Hematopoietic multipotent progenitor cell treated with erythropoietin and hydrocortisone succinate and interleukin-3 and kit ligand, for 8 days (in vitro differentiated cells): Measurements from ENCODE around the gene B3GNT7.
"Not testable (repeated sequence)": the region's sequence is repeated elsewhere in the genome, so short reads cannot be mapped to it uniquely, and the experiment has no call there.

Source experiments
- DNase-seq: peaks from one replicate; pipeline ENCODE4 v3.0.0-alpha.2; 2015

The B3GNT7 gene

DNA sequence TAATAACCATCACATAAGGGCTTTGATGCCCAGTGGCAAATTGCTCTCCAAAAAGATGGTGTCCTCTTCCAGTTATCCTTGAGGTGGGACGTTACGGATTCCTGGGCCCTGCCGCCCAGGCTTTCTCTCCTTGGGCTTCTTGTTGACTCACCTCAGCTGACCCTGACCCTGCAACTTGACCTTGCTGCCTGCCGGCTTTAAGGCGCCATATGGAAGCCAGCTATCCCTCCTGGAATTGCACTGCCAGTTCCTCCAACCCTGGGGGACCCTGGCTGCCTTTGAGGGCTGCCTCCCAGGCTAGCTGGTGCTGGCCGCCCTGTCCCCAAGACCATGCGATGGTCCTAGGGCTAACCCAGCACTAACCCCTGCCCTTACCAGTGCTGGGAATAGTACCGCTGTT, 28.3 kb upstream of the B3GNT7 start:
- no peak for DNase-seq

DNA sequence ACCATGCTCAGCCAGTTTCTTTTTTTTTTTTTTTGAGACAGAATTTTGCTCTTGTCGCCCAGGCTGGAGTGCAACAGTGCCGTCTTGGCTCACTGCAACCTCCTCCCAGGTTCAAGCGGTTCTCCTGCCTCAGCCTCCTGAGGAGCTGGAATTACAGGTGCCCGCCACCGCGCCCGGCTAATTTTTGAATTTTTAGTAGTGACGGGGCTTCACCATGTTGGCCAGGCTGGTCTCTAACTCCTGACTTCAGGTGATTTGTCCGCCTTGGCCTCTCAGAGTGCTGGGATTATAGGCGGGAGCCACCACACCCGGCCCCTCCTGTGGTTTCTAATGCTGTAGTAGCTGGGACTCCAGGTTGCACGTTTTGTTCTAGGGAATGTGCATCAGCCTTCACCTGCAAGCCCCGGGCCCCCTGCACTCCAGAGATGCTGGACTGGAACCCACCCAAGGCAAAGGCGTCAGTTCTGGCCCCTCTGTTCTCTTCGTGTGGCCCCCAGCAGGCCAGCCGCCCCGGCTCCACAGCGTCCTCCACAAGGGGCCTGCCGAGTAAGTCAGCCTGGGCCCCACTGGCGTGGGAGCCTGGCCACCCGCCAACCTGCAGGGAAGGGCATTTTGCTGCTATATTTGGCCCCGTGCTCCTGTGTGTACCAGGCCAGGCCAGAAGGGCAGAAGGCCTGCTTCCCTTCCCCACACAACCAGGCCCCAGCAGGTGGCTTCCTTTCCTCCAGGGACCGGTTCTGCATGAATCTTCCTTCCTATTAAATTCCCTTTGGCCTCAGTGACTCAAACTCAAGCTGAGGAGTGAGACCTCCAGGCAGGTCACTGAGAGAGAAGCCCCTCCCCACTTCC, 25.7 kb upstream of the B3GNT7 start:
- no peak for DNase-seq

DNA sequence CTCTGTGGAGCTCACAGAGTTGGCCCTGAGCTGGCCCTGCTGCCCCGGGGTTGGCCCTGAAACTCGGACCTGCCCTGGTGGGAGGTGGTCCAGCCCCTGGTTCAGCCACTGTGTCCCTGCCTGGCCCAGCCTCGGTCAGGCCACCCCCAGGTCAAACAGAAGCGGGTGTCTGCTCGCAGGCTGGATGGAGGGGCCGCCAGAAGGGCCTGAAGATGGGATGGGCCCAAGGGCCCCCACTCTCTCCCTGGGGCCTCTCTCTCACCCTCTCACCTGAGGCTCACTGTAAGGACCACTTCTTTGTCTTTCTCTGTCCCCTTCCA, 25.1 kb upstream of the B3GNT7 start:
- no peak for DNase-seq

- no peak for DNase-seq
Observed at GRCh38 chr2:231370749-231371429, 24.6 kb upstream of the B3GNT7 start.

DNA sequence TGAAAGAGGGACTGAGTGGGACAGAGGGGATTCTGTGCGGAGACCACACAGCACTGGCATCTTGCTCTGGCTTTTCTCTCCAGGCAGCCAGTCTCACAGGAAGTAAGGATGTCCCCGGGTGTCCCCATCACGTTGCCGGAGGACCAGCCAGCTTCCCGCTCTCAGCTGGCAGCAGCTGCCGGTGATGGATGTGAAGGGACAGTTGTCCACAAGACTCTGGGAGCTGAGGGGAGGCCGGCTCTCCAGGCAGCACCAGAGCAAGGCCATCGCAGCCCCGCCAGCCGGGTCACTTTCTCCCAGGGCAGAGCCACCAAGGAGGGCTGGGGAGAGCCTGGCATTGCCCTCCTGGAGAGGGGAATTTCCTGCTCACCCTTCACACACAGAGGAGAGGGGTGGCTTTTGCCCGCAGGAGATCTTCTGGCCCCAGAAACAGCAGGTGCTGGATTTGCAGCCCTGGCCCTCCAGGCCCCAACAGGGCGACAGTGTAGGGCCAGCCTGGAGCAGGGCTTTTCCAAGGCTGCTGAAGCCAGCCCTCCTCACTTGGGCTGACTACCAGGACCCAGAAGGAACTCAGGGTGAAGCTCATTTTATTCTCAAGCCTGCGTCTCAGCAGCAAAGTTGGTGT, 24.0 kb upstream of the B3GNT7 start:
- no peak for DNase-seq

- no peak for DNase-seq
Observed at GRCh38 chr2:231372326-231372725, 23.2 kb upstream of the B3GNT7 start.

DNA sequence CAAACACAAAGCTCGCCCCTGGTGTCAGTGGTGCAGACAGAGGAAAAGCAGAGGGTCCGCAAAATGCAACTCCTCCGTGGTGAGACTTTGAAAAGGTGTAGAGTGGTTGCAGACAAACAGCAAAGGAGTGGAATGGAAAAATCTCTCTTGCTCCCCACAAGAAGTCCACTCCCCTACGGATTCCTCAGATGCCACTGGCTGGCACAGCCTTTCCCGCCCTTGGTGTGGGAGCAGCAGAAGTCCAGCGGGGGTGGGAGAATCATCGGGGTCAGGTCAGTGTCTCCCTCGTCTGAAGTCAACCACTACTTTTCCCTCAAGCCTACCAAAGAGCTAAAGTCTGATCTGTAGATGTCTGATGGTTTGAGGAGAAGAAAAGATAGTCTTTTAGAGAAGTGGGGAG, 22.3 kb upstream of the B3GNT7 start:
- DNase-seq = no peak

- peak; percentile 76 for DNase-seq
Observed at GRCh38 chr2:231373786-231374349, 21.6 kb upstream of the B3GNT7 start.

DNA sequence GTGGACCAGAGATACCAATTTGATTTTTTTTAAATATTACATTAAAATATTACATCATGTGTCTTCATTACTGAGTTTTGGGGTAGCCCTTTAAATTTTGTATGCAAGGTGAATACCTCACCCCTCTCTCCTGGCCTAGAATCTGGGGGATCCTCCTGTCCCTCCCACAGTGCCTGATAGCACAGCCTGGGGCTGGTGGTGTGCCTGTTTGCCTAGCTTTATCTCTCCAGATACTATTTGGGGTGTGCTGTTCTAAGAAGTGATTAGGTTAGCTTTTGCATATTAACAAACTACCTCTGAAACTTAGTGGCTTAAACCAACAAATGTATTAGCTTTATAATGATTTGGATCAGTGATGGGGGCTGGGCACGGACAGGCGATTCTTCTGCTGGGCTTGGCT, 20.7 kb upstream of the B3GNT7 start:
- peak; percentile 77 for DNase-seq

GRCh38 chr2:231375994-231376615, 19.4 kb upstream of the B3GNT7 start:
- DNase-seq = not testable (repeated sequence)

DNA sequence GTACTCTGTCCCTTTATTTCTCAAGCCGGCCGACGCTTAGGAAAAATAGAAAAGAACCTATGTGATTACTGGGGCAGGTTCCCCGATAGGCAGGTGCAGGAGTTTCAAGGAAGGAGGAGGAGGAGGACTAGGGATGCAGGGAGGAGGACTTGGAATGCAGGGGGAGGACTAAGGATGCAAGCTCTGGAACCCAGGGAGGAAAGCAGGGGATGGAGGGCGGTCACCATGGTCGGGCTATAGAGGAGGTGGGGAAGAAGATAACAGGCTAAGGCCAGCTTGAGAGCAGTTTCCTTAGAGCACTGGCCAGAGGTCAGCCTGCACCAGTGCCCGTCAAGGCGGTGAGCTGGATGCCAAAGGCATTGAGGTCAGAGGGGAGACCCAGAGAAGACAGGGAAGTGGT, 18.7 kb upstream of the B3GNT7 start:
- no peak for DNase-seq

DNA sequence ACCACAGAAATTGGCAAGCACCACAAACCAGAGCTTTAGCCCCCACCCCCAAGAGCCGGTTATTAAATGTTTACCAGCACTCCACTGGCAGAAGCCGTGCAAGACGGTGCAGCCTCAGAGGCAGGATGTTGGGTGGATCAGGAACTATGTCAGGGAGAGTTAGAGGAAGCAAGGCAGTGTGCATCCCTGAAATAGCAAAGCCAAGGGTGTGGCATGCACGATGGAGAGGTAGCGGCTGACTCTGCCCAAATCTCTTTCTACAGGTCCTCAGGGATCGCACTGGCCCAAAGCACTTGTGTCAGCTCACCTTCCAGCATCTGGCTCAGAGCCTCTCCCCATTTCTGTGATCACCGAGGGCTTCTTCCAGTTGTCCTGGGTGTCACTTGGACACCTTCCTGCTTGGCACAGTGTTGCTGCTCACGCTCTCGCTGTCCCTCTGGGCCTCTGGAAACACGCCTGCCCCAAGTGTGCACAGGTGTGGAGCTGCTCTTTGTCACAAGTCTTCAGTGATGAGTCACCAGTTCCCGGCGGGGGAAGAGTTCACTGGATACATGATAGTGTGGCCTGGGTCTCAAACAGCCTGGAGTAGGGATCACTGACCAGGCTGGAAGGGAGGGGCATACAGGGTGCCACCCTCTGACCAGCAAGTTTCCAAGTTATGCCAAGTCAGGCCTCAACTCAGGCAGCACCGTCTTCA, 17.3 kb upstream of the B3GNT7 start:
- no peak for DNase-seq

- no peak for DNase-seq
Observed at GRCh38 chr2:231379266-231380215, 16.0 kb upstream of the B3GNT7 start.

- DNase-seq = no peak
Observed at GRCh38 chr2:231380307-231380706, 15.2 kb upstream of the B3GNT7 start.

- DNase-seq = no peak
Observed at GRCh38 chr2:231380991-231381847, 14.3 kb upstream of the B3GNT7 start.

DNA sequence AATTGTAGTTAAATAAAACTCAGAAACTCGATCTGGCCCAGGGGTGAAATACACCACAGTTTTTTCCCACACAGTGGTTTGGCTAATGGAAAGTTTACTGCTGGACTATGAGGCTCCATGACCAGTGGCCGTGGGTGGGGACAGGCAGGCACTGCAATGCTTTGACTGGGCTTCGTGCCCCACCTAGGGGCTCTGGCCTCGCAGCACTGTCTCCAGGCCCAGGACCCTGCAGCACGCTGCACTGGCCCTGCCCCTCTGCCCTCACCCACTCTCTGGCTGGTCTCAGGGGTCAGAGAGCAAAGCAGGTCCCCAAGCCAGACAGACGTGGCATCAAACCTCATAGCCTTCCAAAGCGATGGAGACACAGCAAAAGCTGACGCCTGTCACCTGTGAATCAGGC, 13.4 kb upstream of the B3GNT7 start:
- no peak for DNase-seq

DNA sequence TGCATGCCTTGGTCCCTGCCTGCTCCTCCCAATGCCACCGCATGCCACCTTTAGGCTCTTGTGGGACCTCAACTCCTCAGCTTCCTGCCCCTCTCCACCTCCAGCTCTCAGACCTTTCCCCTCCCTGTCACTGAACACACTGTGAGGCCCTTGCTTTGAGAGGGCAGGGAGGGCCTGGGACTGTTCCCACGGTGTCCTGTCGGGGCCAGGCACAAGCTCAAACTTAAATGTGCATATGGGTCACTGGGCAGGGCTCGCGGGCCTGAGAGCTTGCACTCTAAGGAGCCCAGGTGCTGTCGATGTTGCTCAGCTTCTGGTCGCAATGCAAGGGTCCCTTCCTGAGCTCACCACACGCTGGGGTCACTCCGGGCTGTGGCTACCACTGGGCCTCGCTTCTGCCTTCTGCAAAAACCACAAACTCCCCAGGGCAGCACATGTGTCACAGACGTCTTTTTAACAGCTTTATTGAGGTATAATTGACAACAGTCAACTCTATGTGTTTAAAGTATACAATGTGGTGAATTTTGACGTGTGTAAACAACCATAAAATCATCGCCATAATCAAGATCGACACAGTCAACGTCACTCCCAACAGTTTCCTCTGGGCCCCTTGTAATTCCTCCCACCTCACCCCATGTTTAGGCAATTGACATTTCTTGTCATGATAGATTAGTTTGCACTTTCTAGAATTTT, 11.9 kb upstream of the B3GNT7 start:
- DNase-seq = no peak

DNA sequence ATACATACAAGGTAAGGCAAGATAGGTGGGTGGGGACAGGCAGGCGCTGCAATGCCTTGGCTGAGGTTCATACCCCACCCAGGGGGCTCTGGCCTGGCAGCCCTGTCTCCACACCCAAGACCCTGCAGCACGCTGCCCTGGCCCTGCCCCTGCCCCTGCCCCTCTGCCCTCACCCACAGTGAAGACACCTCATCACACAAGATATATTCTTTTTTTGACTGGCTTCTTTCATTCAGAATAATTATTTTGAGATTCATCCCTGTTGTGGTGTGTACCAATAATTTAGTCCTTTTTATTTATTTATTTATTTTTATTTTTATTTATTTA, 11.4 kb upstream of the B3GNT7 start:
- no peak for DNase-seq

DNA sequence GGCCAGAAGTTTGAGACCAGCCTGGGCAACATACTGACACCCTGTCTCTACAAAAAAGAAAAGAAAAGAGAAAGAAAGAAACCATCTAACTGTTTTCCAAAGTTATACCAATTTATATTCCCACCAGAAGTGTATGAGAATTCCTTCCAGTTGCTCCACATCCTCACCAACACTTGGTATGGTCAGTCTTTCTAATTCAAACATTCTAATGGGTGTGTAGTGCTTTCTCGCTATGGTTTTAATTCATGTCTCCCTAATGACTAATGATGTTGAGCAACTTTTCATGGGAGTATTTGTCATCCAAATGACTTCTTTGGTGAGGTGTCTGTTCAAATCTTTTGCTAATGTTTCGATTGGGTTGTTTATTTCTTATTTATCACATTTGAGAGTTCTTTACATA, 10.5 kb upstream of the B3GNT7 start:
- no peak for DNase-seq

- DNase-seq = no peak
Observed at GRCh38 chr2:231385429-231385828, 10.1 kb upstream of the B3GNT7 start.
